HFFc6 (cell line): Measurements from ENCODE around the gene TSTD2. TPM values are rescaled to one million over a fixed set of nuclear protein-coding genes. Genes with fewer than 3 reads are reported as not detected.

Experiments used
- DNase-seq: peaks from one replicate; pipeline ENCODE4 v3.0.0-alpha.2; 2018
- H3K27ac Mint-ChIP-seq: 2 replicates; pipeline ENCODE4 v1.8.0; 2020; ENCODE audit warnings: mild to moderate bottlenecking, mixed read lengths
- H3K27me3 Mint-ChIP-seq: 2 replicates; pipeline ENCODE4 v1.8.0; 2021; ENCODE audit warnings: mild to moderate bottlenecking, moderate library complexity, mixed read lengths; ENCODE audit not compliant: insufficient read depth
- H3K36me3 Mint-ChIP-seq: 2 replicates; pipeline ENCODE4 v1.8.0; 2021; ENCODE audit warnings: low read depth, mixed read lengths
- H3K4me1 Mint-ChIP-seq: 2 replicates; pipeline ENCODE4 v1.8.0; 2020; ENCODE audit warnings: low read depth, mixed read lengths
- H3K4me3 Mint-ChIP-seq: 2 replicates; pipeline ENCODE4 v1.8.0; 2020; ENCODE audit warnings: mild to moderate bottlenecking, moderate library complexity, mixed read lengths
- H3K9me3 Mint-ChIP-seq: 2 replicates; pipeline ENCODE4 v1.8.0; 2020; ENCODE audit warnings: mild to moderate bottlenecking, mixed read lengths
- CTCF ChIP-seq: fragments of 200-600 bp; sonication (generic); IDR thresholded peaks from 2 replicates; pipeline ENCODE4 v1.5.0; 2021; ENCODE audit warnings: antibody characterized with exemption, mild to moderate bottlenecking
- total RNA-seq, 6 experiments: library from RNA; stranded (reverse); fragmentation: NEBNext Ultra II Directional; extraction: Animal tissue kit (Norgen Biotek cat#: 25700); gene quantifications; 2 replicates in 1 of 6; 3 replicates in 5 of 6; pipeline ENCODE4 v1.2.3, GENCODE V29; 2021

Gene TSTD2
- total RNA-seq, 6 experiments from 2014 or later: 7.0 to 10.7 (median 8.6) TPM

- TF ChIP-seq CTCF: no peak
- no peak overlapping the region for H3K27ac Mint-ChIP-seq
- H3K4me1 Mint-ChIP-seq: peaks cover 7% of the 10 kb centered on the region
- H3K4me3 Mint-ChIP-seq: no peak overlapping the region
- H3K36me3 Mint-ChIP-seq: no peaks in the 10 kb centered on the region
- H3K27me3 Mint-ChIP-seq: peaks cover 56% of the 10 kb centered on the region
- H3K9me3 Mint-ChIP-seq: no peaks in the 10 kb centered on the region
- no peak for DNase-seq
Measured at GRCh38 chr9:97556721-97557605, 76.2 kb downstream of the TSTD2 start.

GRCh38 chr9:97556036-97556720, 77.0 kb downstream of the TSTD2 start:
- Mint-ChIP-seq H3K27ac (no peak overlapping the region), H3K4me1 (peaks cover 7% of the 10 kb centered on the region), H3K27me3 (peaks cover 55% of the 10 kb centered on the region), H3K36me3 (no peaks in the 10 kb centered on the region), H3K9me3 (no peaks in the 10 kb centered on the region), H3K4me3 (no peak overlapping the region)
- TF ChIP-seq CTCF: no peak
- no peak for DNase-seq

- DNase-seq: no peak
- Mint-ChIP-seq H3K9me3 (no peaks in the 10 kb centered on the region), H3K27me3 (peaks cover 49% of the 10 kb centered on the region), H3K27ac (no peak overlapping the region), H3K4me3 (no peak overlapping the region), H3K36me3 (no peaks in the 10 kb centered on the region), H3K4me1 (peaks cover 7% of the 10 kb centered on the region)
- no peak for TF ChIP-seq CTCF
Measured at GRCh38 chr9:97555164-97555563, 78.0 kb downstream of the TSTD2 start.

GRCh38 chr9:97554566-97555075, 78.5 kb downstream of the TSTD2 start:
- H3K27ac Mint-ChIP-seq: no peak overlapping the region
- TF ChIP-seq CTCF: no peak
- peaks cover 7% of the 10 kb centered on the region for H3K4me1 Mint-ChIP-seq
- no peak overlapping the region for H3K4me3 Mint-ChIP-seq
- H3K9me3 Mint-ChIP-seq: no peaks in the 10 kb centered on the region
- peaks cover 51% of the 10 kb centered on the region for H3K27me3 Mint-ChIP-seq
- no peak for DNase-seq
- H3K36me3 Mint-ChIP-seq: no peaks in the 10 kb centered on the region

- Mint-ChIP-seq H3K4me3 (no peak overlapping the region), H3K27ac (no peak overlapping the region), H3K4me1 (peaks cover 2% of the 10 kb centered on the region), H3K9me3 (no peaks in the 10 kb centered on the region), H3K27me3 (peaks cover 52% of the 10 kb centered on the region), H3K36me3 (no peaks in the 10 kb centered on the region)
- no peak for TF ChIP-seq CTCF
- DNase-seq: no peak
Measured at GRCh38 chr9:97553841-97554240, 79.3 kb downstream of the TSTD2 start.
